Pericardium fibroblast (primary cell): Measurements from ENCODE around the gene C12orf50. TPM values are rescaled to one million over a fixed set of nuclear protein-coding genes. Genes with fewer than 3 reads are reported as not detected.

ENCODE experiments used
- total RNA-seq: library from RNA; depleted of rRNA; stranded (reverse); fragments of >200 nt; gene quantifications from 2 replicates; pipeline ENCODE4 v1.2.3, GENCODE V29; 2015

The C12orf50 gene
- not detected in 2 replicates for total RNA-seq

DNA sequence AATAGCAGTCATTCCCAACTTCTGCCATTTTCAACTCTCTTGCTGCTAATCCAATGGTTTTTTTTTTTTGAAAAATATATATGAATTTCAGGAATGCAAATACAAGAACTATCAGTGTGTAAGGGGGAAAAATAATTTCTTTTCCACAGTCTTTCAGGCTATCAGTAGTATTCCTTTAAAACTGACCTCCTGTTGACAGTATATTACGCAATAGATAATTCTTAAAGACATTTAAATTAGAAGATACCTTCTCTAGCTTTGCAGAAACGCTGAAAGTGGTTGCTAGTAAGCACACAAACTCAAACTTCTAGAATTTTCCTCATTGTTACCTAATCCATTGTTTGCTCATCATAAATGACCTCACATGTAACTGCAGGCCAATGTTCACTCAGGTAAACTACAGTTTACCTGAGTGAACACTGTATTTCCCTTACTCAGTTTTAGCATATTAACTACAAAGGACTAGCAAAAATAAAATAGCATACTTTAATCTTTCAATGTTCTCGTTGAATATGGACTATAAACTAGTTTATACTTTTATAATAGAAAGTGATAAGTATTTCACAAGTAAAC is at the start of gene C12orf50:
Gene C12orf50 (minus strand): TSS at position 309 of the 573 bp plus-strand sequence. CDS start 2,439 bp downstream, outside the sequence.

Other genes starting within 250 kb of the C12orf50 start
- gene CEP290, start 112.7 kb upstream of the C12orf50 start, total RNA-seq = 3.6 and 3.8 TPM in 2 replicates
- gene TMTC3, start 112.9 kb upstream of the C12orf50 start, total RNA-seq = 17.7 and 25.1 TPM in 2 replicates